ENCODE measurements around the gene REXO4. TPM values are rescaled to one million over a fixed set of nuclear protein-coding genes. Genes with fewer than 3 reads are reported as not detected.

Gene REXO4
- total and polyA plus RNA-seq, 2 of the 13 experiments (the other 11 are each of a cell fraction or from before 2014, with no cell fraction given): 18.5 to 30.4 TPM

DNA sequence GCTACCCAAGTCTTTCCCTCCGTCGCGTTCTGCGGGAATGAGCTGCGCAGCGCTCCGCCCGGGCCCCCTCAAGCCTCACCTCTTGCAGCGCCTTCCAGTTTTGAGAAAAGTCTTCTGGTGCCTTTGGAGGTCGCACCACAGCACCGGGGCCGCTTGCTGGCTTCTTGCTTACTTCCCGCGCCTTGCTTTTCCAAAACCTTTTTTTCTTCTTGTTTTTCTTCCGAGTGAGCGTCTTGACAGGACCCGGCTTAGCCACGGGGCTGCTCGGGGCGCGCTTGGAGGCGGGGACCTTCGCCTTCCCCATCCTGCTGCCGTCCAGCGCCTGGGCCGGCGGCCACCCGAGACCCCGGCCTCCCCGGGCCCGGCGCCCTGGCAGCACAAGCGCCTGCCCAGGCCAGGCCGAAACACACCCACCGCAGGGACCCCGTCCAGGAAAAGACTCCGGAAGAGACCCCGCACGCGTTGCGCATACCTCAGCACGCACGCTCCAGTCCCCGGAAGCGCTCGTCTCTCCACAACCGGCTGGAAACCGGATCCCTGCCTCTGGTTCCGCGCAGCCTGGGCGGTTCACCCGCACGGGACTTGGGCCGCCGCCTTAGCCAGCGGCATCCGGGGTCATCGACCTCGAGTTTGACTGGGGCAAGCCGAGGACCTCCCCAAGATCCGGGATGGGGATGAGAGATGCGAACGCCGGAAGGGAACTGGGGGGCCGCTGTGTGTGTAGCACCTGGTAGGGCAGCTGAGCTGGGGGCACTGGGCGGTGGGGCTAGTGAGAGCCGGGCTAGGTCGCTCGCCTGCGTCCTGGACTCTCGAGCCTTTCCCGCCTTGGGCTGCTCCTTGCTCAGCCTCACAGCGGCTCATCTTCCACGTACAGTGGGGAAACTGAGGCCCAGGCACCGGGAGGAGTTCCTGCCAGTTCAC lies at the start of gene REXO4 (continued):
- TF ChIP-seq CSRNP2 (CRISPR knock-in tag; conservative IDR thresholded peaks at IDR 0.05; ENCODE audit: low read depth) (0 out of 2 replicates have a peak, but pooled peaks have one; percentile 48), DMTF1 (CRISPR knock-in tag; IDR thresholded peaks at IDR 0.05) (no peak), CHD2 (IDR thresholded peaks at IDR 0.05; ENCODE audit: low read depth, low read length) (no peak), KAT8 (CRISPR knock-in tag; IDR thresholded peaks at IDR 0.05) (peak; percentile 99), DMAP1 (CRISPR knock-in tag; IDR thresholded peaks at IDR 0.05) (peak; percentile 83; the same call in 1 of the 2 replicates), TIGD3 (CRISPR knock-in tag; IDR thresholded peaks at IDR 0.05; ENCODE audit: borderline replicate concordance) (0 out of 2 replicates have a peak, but pooled peaks have one; percentile 54)
- TF ChIP-seq, protein P1, sequence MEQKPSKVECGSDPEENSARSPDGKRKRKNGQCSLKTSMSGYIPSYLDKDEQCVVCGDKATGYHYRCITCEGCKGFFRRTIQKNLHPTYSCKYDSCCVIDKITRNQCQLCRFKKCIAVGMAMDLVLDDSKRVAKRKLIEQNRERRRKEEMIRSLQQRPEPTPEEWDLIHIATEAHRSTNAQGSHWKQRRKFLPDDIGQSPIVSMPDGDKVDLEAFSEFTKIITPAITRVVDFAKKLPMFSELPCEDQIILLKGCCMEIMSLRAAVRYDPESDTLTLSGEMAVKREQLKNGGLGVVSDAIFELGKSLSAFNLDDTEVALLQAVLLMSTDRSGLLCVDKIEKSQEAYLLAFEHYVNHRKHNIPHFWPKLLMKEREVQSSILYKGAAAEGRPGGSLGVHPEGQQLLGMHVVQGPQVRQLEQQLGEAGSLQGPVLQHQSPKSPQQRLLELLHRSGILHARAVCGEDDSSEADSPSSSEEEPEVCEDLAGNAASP (CRISPR knock-in tag; IDR thresholded peaks at IDR 0.05; ENCODE audit: borderline replicate concordance): peak; percentile 75
- TF ChIP-seq, protein P2, sequence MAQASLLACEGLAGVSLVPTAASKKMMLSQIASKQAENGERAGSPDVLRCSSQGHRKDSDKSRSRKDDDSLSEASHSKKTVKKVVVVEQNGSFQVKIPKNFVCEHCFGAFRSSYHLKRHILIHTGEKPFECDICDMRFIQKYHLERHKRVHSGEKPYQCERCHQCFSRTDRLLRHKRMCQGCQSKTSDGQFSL (CRISPR knock-in tag; IDR thresholded peaks at IDR 0.05): no peak
- TF ChIP-seq, protein P3, sequence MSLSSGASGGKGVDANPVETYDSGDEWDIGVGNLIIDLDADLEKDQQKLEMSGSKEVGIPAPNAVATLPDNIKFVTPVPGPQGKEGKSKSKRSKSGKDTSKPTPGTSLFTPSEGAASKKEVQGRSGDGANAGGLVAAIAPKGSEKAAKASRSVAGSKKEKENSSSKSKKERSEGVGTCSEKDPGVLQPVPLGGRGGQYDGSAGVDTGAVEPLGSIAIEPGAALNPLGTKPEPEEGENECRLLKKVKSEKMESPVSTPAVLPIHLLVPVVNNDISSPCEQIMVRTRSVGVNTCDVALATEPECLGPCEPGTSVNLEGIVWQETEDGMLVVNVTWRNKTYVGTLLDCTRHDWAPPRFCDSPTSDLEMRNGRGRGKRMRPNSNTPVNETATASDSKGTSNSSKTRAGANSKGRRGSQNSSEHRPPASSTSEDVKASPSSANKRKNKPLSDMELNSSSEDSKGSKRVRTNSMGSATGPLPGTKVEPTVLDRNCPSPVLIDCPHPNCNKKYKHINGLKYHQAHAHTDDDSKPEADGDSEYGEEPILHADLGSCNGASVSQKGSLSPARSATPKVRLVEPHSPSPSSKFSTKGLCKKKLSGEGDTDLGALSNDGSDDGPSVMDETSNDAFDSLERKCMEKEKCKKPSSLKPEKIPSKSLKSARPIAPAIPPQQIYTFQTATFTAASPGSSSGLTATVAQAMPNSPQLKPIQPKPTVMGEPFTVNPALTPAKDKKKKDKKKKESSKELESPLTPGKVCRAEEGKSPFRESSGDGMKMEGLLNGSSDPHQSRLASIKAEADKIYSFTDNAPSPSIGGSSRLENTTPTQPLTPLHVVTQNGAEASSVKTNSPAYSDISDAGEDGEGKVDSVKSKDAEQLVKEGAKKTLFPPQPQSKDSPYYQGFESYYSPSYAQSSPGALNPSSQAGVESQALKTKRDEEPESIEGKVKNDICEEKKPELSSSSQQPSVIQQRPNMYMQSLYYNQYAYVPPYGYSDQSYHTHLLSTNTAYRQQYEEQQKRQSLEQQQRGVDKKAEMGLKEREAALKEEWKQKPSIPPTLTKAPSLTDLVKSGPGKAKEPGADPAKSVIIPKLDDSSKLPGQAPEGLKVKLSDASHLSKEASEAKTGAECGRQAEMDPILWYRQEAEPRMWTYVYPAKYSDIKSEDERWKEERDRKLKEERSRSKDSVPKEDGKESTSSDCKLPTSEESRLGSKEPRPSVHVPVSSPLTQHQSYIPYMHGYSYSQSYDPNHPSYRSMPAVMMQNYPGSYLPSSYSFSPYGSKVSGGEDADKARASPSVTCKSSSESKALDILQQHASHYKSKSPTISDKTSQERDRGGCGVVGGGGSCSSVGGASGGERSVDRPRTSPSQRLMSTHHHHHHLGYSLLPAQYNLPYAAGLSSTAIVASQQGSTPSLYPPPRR (CRISPR knock-in tag; IDR thresholded peaks at IDR 0.05; ENCODE audit: borderline replicate concordance): peak; percentile 48; the same call in 1 of the 2 replicates
